HPDE6-E6E7 (cell line): ENCODE measurements around the gene C10orf95.

Experiments
- DNase-seq: peaks from one replicate; pipeline ENCODE4 v3.0.0; 2011; ENCODE audit warnings: missing footprints; ENCODE audit errors: extremely low spot score

Gene C10orf95

DNA sequence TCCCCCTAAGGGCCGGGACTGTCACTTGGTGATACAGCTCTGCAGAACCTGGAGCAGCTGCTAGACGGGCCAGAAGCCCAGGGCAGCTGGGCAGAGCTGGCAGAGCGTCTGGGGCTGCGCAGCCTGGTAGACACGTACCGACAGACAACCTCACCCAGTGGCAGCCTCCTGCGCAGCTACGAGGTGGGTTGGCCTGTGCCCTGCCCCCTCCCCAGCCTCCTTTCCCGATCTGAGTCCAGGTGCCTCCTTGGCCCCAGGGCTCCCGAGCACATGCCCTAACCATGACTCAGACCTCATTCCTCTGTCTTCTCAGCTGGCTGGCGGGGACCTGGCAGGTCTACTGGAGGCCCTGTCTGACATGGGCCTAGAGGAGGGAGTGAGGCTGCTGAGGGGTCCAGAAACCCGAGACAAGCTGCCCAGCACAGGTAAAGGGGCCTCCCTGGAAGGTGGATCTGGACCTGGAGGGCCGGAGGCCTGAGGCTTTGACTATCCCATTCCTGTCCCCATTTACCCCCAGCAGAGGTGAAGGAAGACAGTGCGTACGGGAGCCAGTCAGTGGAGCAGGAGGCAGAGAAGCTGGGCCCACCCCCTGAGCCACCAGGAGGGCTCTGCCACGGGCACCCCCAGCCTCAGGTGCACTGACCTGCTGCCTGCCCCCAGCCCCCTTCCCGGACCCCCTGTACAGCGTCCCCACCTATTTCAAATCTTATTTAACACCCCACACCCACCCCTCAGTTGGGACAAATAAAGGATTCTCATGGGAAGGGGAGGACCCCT is 49.4 kb downstream of the C10orf95 start:
- peak; percentile 83 for DNase-seq

GRCh38 chr10:102401342-102401654 is 50.0 kb downstream of the C10orf95 start:
- DNase-seq = no peak

DNA sequence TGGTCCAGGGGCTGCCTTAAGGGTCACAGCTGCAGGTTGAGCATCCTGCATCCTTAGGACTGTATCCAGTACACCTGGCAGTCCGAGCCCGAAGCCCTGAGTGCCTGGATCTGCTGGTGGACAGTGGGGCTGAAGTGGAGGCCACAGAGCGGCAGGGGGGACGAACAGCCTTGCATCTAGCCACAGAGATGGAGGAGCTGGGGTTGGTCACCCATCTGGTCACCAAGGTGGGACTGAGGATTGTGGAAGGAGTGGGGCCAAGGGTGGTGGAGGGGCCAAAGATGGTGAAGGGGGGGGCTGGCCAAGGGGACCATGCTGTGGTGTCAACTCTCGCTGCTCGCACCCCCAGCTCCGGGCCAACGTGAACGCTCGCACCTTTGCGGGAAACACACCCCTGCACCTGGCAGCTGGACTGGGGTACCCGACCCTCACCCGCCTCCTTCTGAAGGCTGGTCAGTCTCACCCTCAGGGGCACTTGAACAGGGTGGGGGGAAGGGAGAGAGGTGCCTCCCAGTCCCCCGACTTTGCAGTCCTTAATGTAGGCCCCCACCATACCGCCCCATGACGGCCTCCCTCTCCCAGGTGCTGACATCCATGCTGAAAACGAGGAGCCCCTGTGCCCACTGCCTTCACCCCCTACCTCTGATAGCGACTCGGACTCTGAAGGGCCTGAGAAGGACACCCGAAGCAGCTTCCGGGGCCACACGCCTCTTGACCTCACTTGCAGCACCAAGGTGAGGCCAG is 50.6 kb downstream of the C10orf95 start:
- no peak for DNase-seq

DNA sequence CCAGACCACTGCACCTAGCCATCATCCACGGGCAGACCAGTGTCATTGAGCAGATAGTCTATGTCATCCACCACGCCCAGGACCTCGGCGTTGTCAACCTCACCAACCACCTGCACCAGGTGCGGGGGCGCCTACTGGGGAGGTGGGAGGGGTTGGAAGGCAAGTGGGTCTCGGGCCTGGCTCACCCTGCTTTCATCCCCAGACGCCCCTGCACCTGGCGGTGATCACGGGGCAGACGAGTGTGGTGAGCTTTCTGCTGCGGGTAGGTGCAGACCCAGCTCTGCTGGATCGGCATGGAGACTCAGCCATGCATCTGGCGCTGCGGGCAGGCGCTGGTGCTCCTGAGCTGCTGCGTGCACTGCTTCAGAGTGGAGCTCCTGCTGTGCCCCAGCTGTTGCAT is 51.3 kb downstream of the C10orf95 start:
- no peak for DNase-seq
